GM23338 (cell line): ENCODE data around the gene FARP1.

Experiments
- CTCF ChIP-seq, 2 experiments: fragments of 200-600 bp in 1 of 2; sonication (generic) in 1 of 2; conservative IDR thresholded peaks; 2 replicates each; pipeline versions ENCODE4 v1.5.1 to v1.6.1; 2016 to 2017; ENCODE audit warnings: antibody characterized with exemption in 2 of 2, low read depth in 2 of 2, mild to moderate bottlenecking in 2 of 2, moderate library complexity in 1 of 2
- JUNB ChIP-seq: IDR thresholded peaks from one replicate; pipeline ENCODE4 v1.6.1; 2016; ENCODE audit warnings: antibody characterized with exemption; ENCODE audit not compliant: unreplicated experiment
- POLR2AphosphoS5 ChIP-seq: IDR thresholded peaks from 2 replicates; pipeline ENCODE4 v1.6.1; 2016; ENCODE audit warnings: antibody characterized with exemption, low read depth

GRCh38 chr13:98103942-98104880 is 38.7 kb upstream of the FARP1 start:
- TF ChIP-seq CTCF (conservative IDR thresholded peaks at IDR 0.05; ENCODE audit: low read depth in 2 of 2) (peak; percentile 30 to 43; a peak in 3 of 4 replicates), POLR2AphosphoS5 (no peak), JUNB (no peak)
